Activated T-helper 2 cell treated with anti-CD3 and anti-CD28 coated beads, Interferon-gamma antibody, Interleukin-2, Interleukin-4, amounts not matched to agents 10 μg/mL and 5 μg/mL and 100 μg/mL, durations not matched to agents 14 hours and 24 hours and 36 hours (primary cell): ENCODE results near the gene CLCN6. TPM values are rescaled to one million over a fixed set of nuclear protein-coding genes. Genes with fewer than 3 reads are reported as not detected.

ENCODE experiments used
- DNase-seq: peaks from one replicate; pipeline ENCODE4 v3.0.0; 2021; ENCODE audit warnings: low spot score
- H3K27ac Mint-ChIP-seq: one replicate; pipeline ENCODE4 v1.8.0; 2021; ENCODE audit warnings: mixed read lengths
- H3K27me3 Mint-ChIP-seq: one replicate; pipeline ENCODE4 v1.8.0; 2021; ENCODE audit warnings: low read depth, mixed read lengths
- H3K36me3 Mint-ChIP-seq: one replicate; pipeline ENCODE4 v1.8.0; 2021; ENCODE audit warnings: low read depth, mixed read lengths
- H3K4me1 Mint-ChIP-seq: one replicate; pipeline ENCODE4 v1.8.0; 2021; ENCODE audit warnings: low read depth, mixed read lengths
- H3K4me3 Mint-ChIP-seq: one replicate; pipeline ENCODE4 v1.8.0; 2021; ENCODE audit warnings: low read depth, mild to moderate bottlenecking, moderate library complexity, mixed read lengths
- H3K9me3 Mint-ChIP-seq: one replicate; pipeline ENCODE4 v1.8.0; 2021; ENCODE audit warnings: mixed read lengths
- intact Hi-C: fragments of 100-400 bp; cut with micrococcal nuclease; formaldehyde crosslinking; loops from one replicate; pipeline ENCODE4 v1.15.1; 2023
- total RNA-seq: library from RNA; stranded (reverse); gene quantifications from 2 replicates; pipeline ENCODE4 v1.2.3, GENCODE V29; 2022

CLCN6 gene
- total RNA-seq, 1 donor from 2014 or later = 18.8 TPM

- Mint-ChIP-seq H3K36me3 (peaks cover 41% of the 10 kb centered on the region), H3K27ac (no peak overlapping the region), H3K9me3 (no peaks in the 10 kb centered on the region), H3K27me3 (no peaks in the 10 kb centered on the region), H3K4me1 (peaks cover 3% of the 10 kb centered on the region), H3K4me3 (no peak overlapping the region)
- no peak for DNase-seq
- intact Hi-C loops = no loop called here
Measured at GRCh38 chr1:11833900-11834299, 27.9 kb downstream of the CLCN6 start.

GRCh38 chr1:11835441-11836225 is 29.6 kb downstream of the CLCN6 start:
- Mint-ChIP-seq H3K36me3 (peaks cover 37% of the 10 kb centered on the region), H3K9me3 (no peaks in the 10 kb centered on the region), H3K27ac (no peak overlapping the region), H3K4me3 (no peak overlapping the region), H3K27me3 (no peaks in the 10 kb centered on the region), H3K4me1 (peaks cover 3% of the 10 kb centered on the region)
- intact Hi-C loops = loop anchor here (5.0 kb wide), 1 partner anchor 72 kb away; no protein-coding TSS in a partner anchor
- DNase-seq = no peak

- no peak overlapping the region for H3K27ac Mint-ChIP-seq
- no peaks in the 10 kb centered on the region for H3K9me3 Mint-ChIP-seq
- H3K4me1 Mint-ChIP-seq = peaks cover 3% of the 10 kb centered on the region
- DNase-seq = no peak
- H3K4me3 Mint-ChIP-seq = no peak overlapping the region
- no peaks in the 10 kb centered on the region for H3K27me3 Mint-ChIP-seq
- intact Hi-C loops = loop anchor here (5.0 kb wide), 1 partner anchor 70 kb away; no protein-coding TSS in a partner anchor
- H3K36me3 Mint-ChIP-seq = peaks cover 51% of the 10 kb centered on the region
Measured at GRCh38 chr1:11836955-11837766, 31.2 kb downstream of the CLCN6 start.

DNA sequence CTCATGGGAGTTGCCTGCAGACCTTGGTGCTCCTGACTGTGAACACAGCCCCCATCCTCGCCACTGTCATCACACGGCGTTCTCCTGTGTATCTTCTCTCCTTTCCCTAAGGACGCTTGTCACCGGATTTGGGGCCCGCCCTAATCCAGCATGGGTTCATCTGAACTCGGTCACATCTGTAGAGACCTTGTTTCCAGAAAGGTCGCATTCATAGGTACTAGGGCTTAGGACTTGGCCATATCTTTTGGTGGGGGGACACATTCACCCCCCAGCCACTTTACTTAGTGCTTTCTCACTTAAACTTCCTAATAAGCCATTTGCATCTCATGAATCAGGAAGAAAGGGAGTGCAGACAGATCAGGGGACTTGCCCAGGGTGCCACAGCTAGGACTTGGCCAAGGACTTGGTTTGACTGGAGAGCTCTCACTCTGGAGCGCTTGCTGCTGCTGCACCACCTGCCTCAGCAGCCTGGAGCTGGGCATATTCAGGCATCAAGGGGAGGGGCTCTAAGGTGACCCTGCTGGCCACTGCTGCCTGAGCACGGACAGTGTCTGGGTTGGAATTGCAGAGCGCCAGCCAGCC is 31.9 kb downstream of the CLCN6 start:
- H3K4me3 Mint-ChIP-seq = no peak overlapping the region
- intact Hi-C loops = loop anchor here (1.0 to 5.0 kb wide), 2 partner anchors 56 to 69 kb away; no protein-coding TSS in a partner anchor
- no peak overlapping the region for H3K27ac Mint-ChIP-seq
- H3K4me1 Mint-ChIP-seq = peaks cover 3% of the 10 kb centered on the region
- H3K27me3 Mint-ChIP-seq = no peaks in the 10 kb centered on the region
- peaks cover 54% of the 10 kb centered on the region for H3K36me3 Mint-ChIP-seq
- no peaks in the 10 kb centered on the region for H3K9me3 Mint-ChIP-seq
- DNase-seq = no peak

DNA sequence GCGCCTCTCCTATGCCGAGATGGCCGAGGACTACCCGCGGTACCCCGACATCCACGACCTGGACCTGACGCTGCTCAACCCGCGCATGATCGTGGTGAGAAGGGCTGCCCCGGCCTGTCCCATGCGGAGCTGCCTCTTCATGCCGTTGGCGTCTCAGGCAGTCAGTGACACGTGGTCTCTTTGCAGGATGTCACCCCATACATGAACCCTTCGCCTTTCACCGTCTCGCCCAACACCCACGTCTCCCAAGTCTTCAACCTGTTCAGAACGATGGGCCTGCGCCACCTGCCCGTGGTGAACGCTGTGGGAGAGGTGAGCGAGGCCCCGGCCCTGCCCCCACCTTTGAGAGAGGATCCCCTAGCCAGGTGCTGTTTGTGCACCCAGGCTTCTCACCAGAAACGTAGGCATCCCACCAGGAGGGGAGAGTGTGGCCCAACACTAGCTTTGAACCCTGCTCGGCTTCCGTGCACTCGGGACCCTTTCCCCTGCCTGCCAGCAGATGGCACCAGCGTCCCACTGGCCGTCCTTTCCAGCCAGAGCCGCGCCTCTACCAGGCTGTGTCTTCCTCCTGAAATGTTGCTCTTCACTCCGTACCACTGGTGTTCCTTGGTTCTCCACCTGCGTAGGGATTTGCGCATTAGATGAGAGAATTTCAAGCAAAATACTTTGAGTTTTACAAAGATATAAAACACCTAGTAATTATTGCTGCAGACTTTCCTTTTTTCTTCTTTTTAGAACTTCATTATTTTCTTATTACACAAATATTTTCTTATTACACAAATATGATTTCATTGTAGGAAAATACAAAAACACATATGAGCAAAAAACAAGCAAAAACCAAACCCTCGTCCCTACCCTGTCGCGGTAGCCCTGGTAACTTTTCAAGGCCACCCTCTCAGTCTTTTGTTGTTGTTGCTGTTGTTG is 32.6 kb downstream of the CLCN6 start:
- H3K27me3 Mint-ChIP-seq = no peaks in the 10 kb centered on the region
- no peaks in the 10 kb centered on the region for H3K9me3 Mint-ChIP-seq
- H3K27ac Mint-ChIP-seq = no peak overlapping the region
- peak; percentile 59 for DNase-seq
- intact Hi-C loops = loop anchor here (1.0 to 5.0 kb wide), 2 partner anchors 56 to 69 kb away; no protein-coding TSS in a partner anchor
- H3K36me3 Mint-ChIP-seq = peaks cover 57% of the 10 kb centered on the region
- H3K4me1 Mint-ChIP-seq = peaks cover 3% of the 10 kb centered on the region
- no peak overlapping the region for H3K4me3 Mint-ChIP-seq

GRCh38 chr1:11839727-11840705 is 34.0 kb downstream of the CLCN6 start:
- no peak overlapping the region for H3K27ac Mint-ChIP-seq
- no peak overlapping the region for H3K4me3 Mint-ChIP-seq
- H3K36me3 Mint-ChIP-seq = peaks cover 54% of the 10 kb centered on the region
- H3K27me3 Mint-ChIP-seq = no peaks in the 10 kb centered on the region
- H3K9me3 Mint-ChIP-seq = no peaks in the 10 kb centered on the region
- peaks cover 3% of the 10 kb centered on the region for H3K4me1 Mint-ChIP-seq
- no peak for DNase-seq
- intact Hi-C loops = loop anchor here (5.0 kb wide), 1 partner anchor 67 kb away; no protein-coding TSS in a partner anchor

GRCh38 chr1:11841245-11842153 is 35.5 kb downstream of the CLCN6 start:
- H3K27ac Mint-ChIP-seq = no peak overlapping the region
- no peak overlapping the region for H3K4me3 Mint-ChIP-seq
- H3K27me3 Mint-ChIP-seq = no peaks in the 10 kb centered on the region
- H3K9me3 Mint-ChIP-seq = no peaks in the 10 kb centered on the region
- H3K36me3 Mint-ChIP-seq = peaks cover 50% of the 10 kb centered on the region
- intact Hi-C loops = no loop called here
- peaks cover 3% of the 10 kb centered on the region for H3K4me1 Mint-ChIP-seq
- no peak for DNase-seq

DNA sequence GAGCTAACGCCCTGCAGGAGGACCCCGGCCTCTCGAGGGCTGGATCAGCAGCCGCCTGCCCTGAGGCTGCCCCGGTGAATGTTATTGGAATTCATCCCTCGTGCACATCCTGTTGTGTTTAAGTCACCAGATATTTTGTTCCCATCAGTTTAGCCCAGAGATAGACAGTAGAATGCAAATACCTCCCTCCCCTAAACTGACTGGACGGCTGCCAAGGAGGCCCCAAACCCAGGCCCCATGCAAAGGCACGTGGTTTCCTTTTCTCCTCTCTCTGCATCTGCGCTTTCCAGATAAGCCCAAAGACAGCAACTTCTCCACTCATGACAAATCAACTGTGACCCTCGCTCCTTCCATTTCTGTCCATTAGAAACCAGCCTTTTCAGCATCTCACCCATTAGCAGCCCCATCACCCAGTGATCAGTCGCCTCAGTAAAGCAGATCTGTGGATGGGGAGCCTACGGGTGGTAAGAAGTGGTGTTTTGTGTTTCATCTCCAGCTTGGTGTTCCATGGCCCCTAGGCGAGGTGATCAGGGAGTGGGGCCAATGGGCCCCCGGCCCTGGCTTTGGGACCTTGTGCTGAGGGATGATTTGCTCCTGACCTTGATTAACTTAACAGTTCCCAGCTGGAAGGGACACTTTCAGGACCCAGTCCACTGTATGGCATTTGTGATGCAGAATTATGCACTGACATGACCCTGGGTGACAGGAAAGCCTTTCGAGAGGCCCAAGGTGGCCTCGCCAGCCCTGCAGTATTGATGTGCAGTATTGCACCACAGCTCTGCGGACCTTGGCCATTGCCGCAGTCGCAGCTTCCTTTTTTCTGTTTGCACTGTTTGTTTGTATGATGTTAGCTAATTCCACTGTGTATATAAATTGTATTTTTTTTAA is 36.4 kb downstream of the CLCN6 start:
- H3K9me3 Mint-ChIP-seq = no peaks in the 10 kb centered on the region
- H3K36me3 Mint-ChIP-seq = peaks cover 44% of the 10 kb centered on the region
- no peak overlapping the region for H3K4me3 Mint-ChIP-seq
- peaks cover 3% of the 10 kb centered on the region for H3K4me1 Mint-ChIP-seq
- intact Hi-C loops = no loop called here
- no peak for DNase-seq
- no peak overlapping the region for H3K27ac Mint-ChIP-seq
- H3K27me3 Mint-ChIP-seq = no peaks in the 10 kb centered on the region

DNA sequence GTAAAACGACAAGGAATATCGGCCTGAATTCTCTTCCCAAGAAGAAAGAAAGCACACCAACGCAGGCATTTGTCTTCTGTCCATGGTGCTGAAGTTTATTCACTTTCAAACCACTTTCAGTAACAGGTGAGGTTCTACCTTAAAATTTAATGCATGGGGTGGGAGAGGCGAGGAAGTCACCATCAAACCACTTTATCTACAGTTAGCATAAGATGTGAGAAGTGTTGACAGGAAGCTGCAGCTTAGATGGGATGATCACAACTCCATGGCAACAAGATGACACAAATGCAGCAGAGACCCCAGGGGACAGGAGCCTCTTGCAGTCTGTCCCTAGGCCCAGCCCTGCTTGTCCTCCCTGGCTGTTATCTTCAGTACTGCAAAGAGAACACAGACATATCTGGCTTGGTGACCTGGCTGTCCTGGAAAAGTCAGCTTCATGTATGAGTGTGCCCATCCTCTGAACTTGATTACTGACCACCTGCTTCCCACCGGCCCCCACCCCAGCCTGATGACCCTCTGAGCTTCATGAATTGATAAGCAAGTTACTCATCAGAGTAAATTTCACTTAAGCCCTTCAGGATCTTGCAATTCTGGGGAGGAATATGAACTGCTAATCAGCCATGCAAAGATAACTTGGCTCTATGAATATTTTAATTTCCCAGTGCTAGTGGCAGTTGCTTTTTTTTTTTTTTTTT is 39.8 kb downstream of the CLCN6 start:
- Mint-ChIP-seq H3K4me3 (no peak overlapping the region), H3K27me3 (no peaks in the 10 kb centered on the region), H3K27ac (no peak overlapping the region), H3K4me1 (no peaks in the 10 kb centered on the region), H3K36me3 (peaks cover 32% of the 10 kb centered on the region), H3K9me3 (no peaks in the 10 kb centered on the region)
- intact Hi-C loops = no loop called here
- no peak for DNase-seq
